Chondrocyte (in vitro differentiated cells): Measurements from ENCODE around the gene HCN2. TPM values are rescaled to one million over a fixed set of nuclear protein-coding genes. Genes with fewer than 3 reads are reported as not detected.

Experiments
- DNase-seq: peaks from one replicate; pipeline ENCODE4 v3.0.0; 2021; ENCODE audit warnings: mixed read lengths, low spot score
- H3K27ac Mint-ChIP-seq: one replicate; pipeline ENCODE4 v1.8.0; 2021; ENCODE audit warnings: mild to moderate bottlenecking, moderate library complexity, mixed read lengths; ENCODE audit not compliant: unreplicated experiment
- H3K27me3 Mint-ChIP-seq: 2 replicates; pipeline ENCODE4 v1.8.0; 2021; ENCODE audit warnings: low read depth, mixed read lengths
- H3K36me3 Mint-ChIP-seq: 2 replicates; pipeline ENCODE4 v1.8.0; 2021; ENCODE audit warnings: low read depth, mixed read lengths
- H3K4me1 Mint-ChIP-seq: 2 replicates; pipeline ENCODE4 v1.8.0; 2021; ENCODE audit warnings: low read depth, mild to moderate bottlenecking, mixed read lengths
- H3K4me3 Mint-ChIP-seq: one replicate; pipeline ENCODE4 v1.8.0; 2021; ENCODE audit warnings: mild to moderate bottlenecking, moderate library complexity, mixed read lengths; ENCODE audit not compliant: unreplicated experiment
- H3K9me3 Mint-ChIP-seq: 2 replicates; pipeline ENCODE4 v1.8.0; 2021; ENCODE audit warnings: low read depth, mixed read lengths
- total RNA-seq: library from RNA; stranded (reverse); gene quantifications from 3 replicates; pipeline ENCODE4 v1.2.1, GENCODE V29; 2021
- TF ChIP-seq, protein P1 (sequence below): fragments of 200-600 bp; sonication (generic); IDR thresholded peaks from 2 replicates; pipeline ENCODE4 v1.5.0; 2021; ENCODE audit warnings: antibody characterized with exemption, mild to moderate bottlenecking, moderate library complexity

The HCN2 gene
- total RNA-seq, 1 donor from 2014 or later, result 6.2 TPM

DNA sequence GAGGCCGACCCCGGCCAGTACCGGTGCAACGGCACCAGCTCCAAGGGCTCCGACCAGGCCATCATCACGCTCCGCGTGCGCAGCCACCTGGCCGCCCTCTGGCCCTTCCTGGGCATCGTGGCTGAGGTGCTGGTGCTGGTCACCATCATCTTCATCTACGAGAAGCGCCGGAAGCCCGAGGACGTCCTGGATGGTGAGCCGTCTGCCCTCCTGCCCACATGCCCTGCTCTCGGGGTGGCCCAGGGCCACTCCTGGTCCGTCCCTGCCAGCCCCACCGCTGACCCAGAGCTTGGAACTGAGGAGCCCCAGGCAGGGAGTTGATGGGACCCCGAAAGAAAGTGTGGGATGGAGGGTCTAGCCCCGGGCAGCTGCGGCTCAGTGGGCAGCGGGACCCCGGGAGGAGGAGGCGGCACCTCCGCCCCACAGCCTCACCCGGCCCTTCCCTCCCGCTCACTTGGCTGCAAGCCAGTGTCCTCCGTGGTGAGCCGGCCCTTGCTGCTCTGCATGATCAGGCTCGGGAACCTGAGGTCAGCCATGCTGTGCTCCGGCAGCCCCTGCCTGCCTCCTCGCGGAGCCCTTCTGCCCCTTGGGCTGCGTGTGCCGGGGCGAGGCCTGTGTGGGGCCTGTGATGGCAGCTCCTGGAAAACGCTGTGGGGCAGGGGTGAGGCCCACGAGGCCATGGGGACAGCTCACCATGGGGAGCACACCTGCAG is 8.1 kb upstream of the HCN2 start:
- peak; percentile 93 for DNase-seq
- Mint-ChIP-seq H3K27ac (no peak overlapping the region), H3K36me3 (no peaks in the 10 kb centered on the region), H3K27me3 (no peaks in the 10 kb centered on the region), H3K4me3 (no peak overlapping the region), H3K9me3 (no peaks in the 10 kb centered on the region), H3K4me1 (peaks cover 6% of the 10 kb centered on the region)
- TF ChIP-seq, protein P1, sequence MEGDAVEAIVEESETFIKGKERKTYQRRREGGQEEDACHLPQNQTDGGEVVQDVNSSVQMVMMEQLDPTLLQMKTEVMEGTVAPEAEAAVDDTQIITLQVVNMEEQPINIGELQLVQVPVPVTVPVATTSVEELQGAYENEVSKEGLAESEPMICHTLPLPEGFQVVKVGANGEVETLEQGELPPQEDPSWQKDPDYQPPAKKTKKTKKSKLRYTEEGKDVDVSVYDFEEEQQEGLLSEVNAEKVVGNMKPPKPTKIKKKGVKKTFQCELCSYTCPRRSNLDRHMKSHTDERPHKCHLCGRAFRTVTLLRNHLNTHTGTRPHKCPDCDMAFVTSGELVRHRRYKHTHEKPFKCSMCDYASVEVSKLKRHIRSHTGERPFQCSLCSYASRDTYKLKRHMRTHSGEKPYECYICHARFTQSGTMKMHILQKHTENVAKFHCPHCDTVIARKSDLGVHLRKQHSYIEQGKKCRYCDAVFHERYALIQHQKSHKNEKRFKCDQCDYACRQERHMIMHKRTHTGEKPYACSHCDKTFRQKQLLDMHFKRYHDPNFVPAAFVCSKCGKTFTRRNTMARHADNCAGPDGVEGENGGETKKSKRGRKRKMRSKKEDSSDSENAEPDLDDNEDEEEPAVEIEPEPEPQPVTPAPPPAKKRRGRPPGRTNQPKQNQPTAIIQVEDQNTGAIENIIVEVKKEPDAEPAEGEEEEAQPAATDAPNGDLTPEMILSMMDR, result no peak

DNA sequence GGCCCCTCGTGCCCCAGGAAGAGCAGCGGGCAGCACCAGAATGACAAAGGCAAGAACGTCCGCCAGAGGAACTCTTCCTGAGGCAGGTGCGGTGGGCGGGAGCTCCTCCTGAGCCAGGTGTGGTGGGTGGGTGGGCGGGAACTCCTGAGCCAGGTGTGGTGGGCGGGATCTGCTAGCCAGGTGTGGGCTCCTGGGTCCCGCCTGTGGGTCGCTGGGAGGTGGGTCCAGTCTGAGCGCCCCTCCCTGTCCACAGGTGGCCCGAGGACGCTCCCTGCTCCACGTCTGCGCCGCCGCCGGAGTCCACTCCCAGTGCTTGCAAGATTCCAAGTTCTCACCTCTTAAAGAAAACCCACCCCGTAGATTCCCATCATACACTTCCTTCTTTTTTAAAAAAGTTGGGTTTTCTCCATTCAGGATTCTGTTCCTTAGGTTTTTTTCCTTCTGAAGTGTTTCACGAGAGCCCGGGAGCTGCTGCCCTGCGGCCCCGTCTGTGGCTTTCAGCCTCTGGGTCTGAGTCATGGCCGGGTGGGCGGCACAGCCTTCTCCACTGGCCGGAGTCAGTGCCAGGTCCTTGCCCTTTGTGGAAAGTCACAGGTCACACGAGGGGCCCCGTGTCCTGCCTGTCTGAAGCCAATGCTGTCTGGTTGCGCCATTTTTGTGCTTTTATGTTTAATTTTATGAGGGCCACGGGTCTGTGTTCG is 7.0 kb upstream of the HCN2 start:
- Mint-ChIP-seq H3K4me1 (no peaks in the 10 kb centered on the region), H3K27me3 (no peaks in the 10 kb centered on the region), H3K4me3 (no peak overlapping the region), H3K9me3 (no peaks in the 10 kb centered on the region), H3K27ac (no peak overlapping the region), H3K36me3 (no peaks in the 10 kb centered on the region)
- DNase-seq, result no peak
- TF ChIP-seq, protein P1, result no peak

DNA sequence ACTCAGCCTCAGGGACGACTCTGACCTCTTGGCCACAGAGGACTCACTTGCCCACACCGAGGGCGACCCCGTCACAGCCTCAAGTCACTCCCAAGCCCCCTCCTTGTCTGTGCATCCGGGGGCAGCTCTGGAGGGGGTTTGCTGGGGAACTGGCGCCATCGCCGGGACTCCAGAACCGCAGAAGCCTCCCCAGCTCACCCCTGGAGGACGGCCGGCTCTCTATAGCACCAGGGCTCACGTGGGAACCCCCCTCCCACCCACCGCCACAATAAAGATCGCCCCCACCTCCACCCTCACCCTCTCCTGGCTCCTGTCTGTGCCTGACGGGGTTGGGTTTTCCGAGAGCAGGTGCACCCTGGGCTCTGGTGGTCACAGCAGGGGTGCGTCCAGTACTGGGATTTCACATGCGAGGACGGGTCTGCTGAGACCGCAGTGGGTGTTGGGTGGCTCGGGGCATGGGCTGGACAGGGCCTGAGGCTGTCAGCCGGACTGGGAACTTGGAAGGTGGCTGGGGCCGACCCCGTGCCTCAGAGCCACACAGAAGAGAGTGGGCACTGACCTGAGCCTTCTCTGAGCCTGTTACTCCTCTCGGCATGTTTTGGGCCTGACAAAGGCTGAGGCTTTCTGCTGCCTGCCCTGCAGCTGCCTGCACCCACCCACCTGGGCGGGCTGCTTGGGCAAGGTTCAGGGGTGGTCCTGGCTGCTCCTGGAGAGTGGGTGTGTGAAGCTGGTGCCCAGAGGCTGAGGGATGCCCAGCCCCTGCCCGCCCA is 6.3 kb upstream of the HCN2 start:
- TF ChIP-seq, protein P1, result no peak
- Mint-ChIP-seq H3K4me3 (no peak overlapping the region), H3K27me3 (no peaks in the 10 kb centered on the region), H3K9me3 (no peaks in the 10 kb centered on the region), H3K36me3 (no peaks in the 10 kb centered on the region), H3K4me1 (peaks cover 5% of the 10 kb centered on the region), H3K27ac (no peak overlapping the region)
- DNase-seq, result no peak

DNA sequence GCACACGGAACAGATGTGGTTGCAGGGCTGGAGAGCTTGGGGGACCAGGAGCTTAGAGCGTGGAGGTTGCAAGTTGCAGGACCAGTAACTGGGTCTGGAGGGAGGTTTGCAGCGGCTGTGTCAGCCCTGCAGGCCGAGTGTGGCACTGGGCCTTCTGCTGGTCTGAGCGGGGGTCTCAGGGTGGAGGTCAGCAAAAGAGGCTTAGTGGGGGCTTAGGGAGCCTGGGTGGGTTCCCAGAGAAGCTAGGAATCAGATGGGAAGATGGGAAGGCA is 5.8 kb upstream of the HCN2 start:
- H3K9me3 Mint-ChIP-seq, result no peaks in the 10 kb centered on the region
- peaks cover 5% of the 10 kb centered on the region for H3K4me1 Mint-ChIP-seq

More for the DNA sequence above, 5.8 kb upstream of the HCN2 start:
- Mint-ChIP-seq H3K4me3 (no peak overlapping the region), H3K27ac (peak overlapping the region; percentile 59), H3K36me3 (no peaks in the 10 kb centered on the region), H3K27me3 (no peaks in the 10 kb centered on the region)
- TF ChIP-seq, protein P1, result no peak
- DNase-seq, result no peak
